GM12891 (cell line): ENCODE measurements around the gene VAV2.
A peak's percentile ranks its signal among the peaks of the same experiment; 100 is the strongest.

Experiments
- DNase-seq: peaks from one replicate; pipeline ENCODE4 v3.0.0; 2011; ENCODE audit warnings: low spot score; ENCODE audit not compliant: insufficient read length
- FAIRE-seq: peaks from 2 replicates; lab custom pipeline; 2011; peaks lifted over from hg19 to GRCh38; lab: Jason Lieb, UNC
- PAX5 ChIP-seq: IDR thresholded peaks from 2 replicates; pipeline ENCODE4 v1.6.1; 2011; ENCODE audit warnings: low read length, moderate library complexity, mild to moderate bottlenecking; ENCODE audit not compliant: insufficient read depth, severe bottlenecking
- POLR2A ChIP-seq: IDR thresholded peaks from 2 replicates; pipeline ENCODE4 v1.6.1; 2011; ENCODE audit warnings: low read depth, low read length, control low read depth
- POLR2AphosphoS5 ChIP-seq: IDR thresholded peaks from 2 replicates; pipeline ENCODE4 v1.6.1; 2011; ENCODE audit warnings: low read depth, low read length, control low read depth
- POU2F2 ChIP-seq: IDR thresholded peaks from 2 replicates; pipeline ENCODE4 v1.6.1; 2011; ENCODE audit warnings: low read depth, mild to moderate bottlenecking, control low read depth, low read length, moderate library complexity
- SPI1 ChIP-seq: IDR thresholded peaks from 2 replicates; pipeline ENCODE4 v1.6.1; 2011; ENCODE audit warnings: low read depth, low read length, control low read depth
- TAF1 ChIP-seq: IDR thresholded peaks from 2 replicates; pipeline ENCODE4 v1.6.1; 2011; ENCODE audit warnings: low read depth, low read length, control low read depth

The VAV2 gene

GRCh38 chr9:133876144-133876543 lies 116.0 kb downstream of the VAV2 start:
- TF ChIP-seq SPI1, result no peak
- TF ChIP-seq TAF1, result no peak
- no peak for TF ChIP-seq POU2F2
- TF ChIP-seq POLR2AphosphoS5, result no peak
- TF ChIP-seq POLR2A, result no peak
- TF ChIP-seq PAX5, result no peak
- no peak for DNase-seq
- no peak for FAIRE-seq

GRCh38 chr9:133875131-133875530 lies 117.0 kb downstream of the VAV2 start:
- TF ChIP-seq PAX5 (no peak), POU2F2 (no peak), POLR2A (no peak), TAF1 (no peak), POLR2AphosphoS5 (no peak), SPI1 (no peak)
- no peak for DNase-seq
- no peak for FAIRE-seq

- FAIRE-seq, result no peak
- no peak for DNase-seq
- no peak for TF ChIP-seq SPI1
- TF ChIP-seq PAX5, result no peak
- no peak for TF ChIP-seq TAF1
- TF ChIP-seq POU2F2, result no peak
- TF ChIP-seq POLR2AphosphoS5, result no peak
- TF ChIP-seq POLR2A, result no peak
Observed at GRCh38 chr9:133874659-133875058, 117.5 kb downstream of the VAV2 start.

- TF ChIP-seq PAX5 (no peak), SPI1 (no peak), TAF1 (no peak), POLR2AphosphoS5 (no peak), POU2F2 (no peak), POLR2A (no peak)
- DNase-seq (no peak), FAIRE-seq (no peak)
Observed at GRCh38 chr9:133874060-133874657, 118.0 kb downstream of the VAV2 start.

GRCh38 chr9:133873461-133873891 lies 118.6 kb downstream of the VAV2 start:
- TF ChIP-seq POLR2A (no peak), POLR2AphosphoS5 (no peak), POU2F2 (no peak), SPI1 (no peak), PAX5 (no peak), TAF1 (no peak)
- DNase-seq (no peak), FAIRE-seq (no peak)

- TF ChIP-seq POLR2AphosphoS5 (no peak), POU2F2 (no peak), TAF1 (no peak), POLR2A (no peak), SPI1 (no peak), PAX5 (no peak)
- DNase-seq, result no peak
- no peak for FAIRE-seq
Observed at GRCh38 chr9:133873009-133873408, 119.1 kb downstream of the VAV2 start.

GRCh38 chr9:133870598-133871595 lies 121.2 kb downstream of the VAV2 start:
- FAIRE-seq (peak; percentile 51), DNase-seq (no peak)
- no peak for TF ChIP-seq TAF1
- no peak for TF ChIP-seq POU2F2
- no peak for TF ChIP-seq POLR2AphosphoS5
- no peak for TF ChIP-seq POLR2A
- no peak for TF ChIP-seq PAX5
- no peak for TF ChIP-seq SPI1

GRCh38 chr9:133869674-133870405 lies 122.3 kb downstream of the VAV2 start:
- FAIRE-seq (peak; percentile 50), DNase-seq (no peak)
- no peak for TF ChIP-seq POU2F2
- no peak for TF ChIP-seq POLR2AphosphoS5
- TF ChIP-seq PAX5, result no peak
- TF ChIP-seq POLR2A, result no peak
- TF ChIP-seq SPI1, result no peak
- no peak for TF ChIP-seq TAF1
